ENCODE data around the gene TOMM70.

TOMM70 gene

GRCh38 chr3:100411091-100411982, 10.4 kb upstream of the TOMM70 start:
- no peak for DNase-seq

GRCh38 chr3:100407977-100408532, 7.2 kb upstream of the TOMM70 start:
- no peak for DNase-seq

GRCh38 chr3:100407164-100407563, 6.3 kb upstream of the TOMM70 start:
- DNase-seq: no peak

- DNase-seq: no peak
Measured at GRCh38 chr3:100404250-100404548, 3.3 kb upstream of the TOMM70 start.

- no peak for DNase-seq
Measured at GRCh38 chr3:100403362-100404249, 2.7 kb upstream of the TOMM70 start.

- DNase-seq: no peak
Measured at GRCh38 chr3:100402891-100403290, 2.0 kb upstream of the TOMM70 start.

- DNase-seq: no peak
Measured at GRCh38 chr3:100402256-100402655, 1.4 kb upstream of the TOMM70 start.

GRCh38 chr3:100401674-100402041, 769 bp upstream of the TOMM70 start:
- DNase-seq: peak; percentile 28 to 31

GRCh38 chr3:100400419-100400779, 490 bp downstream of the TOMM70 start:
- peak; percentile 23 to 26 for DNase-seq

- DNase-seq: no peak
Measured at GRCh38 chr3:100399341-100400071, 1.4 kb downstream of the TOMM70 start.

GRCh38 chr3:100396967-100397366, 3.9 kb downstream of the TOMM70 start:
- no peak for DNase-seq

GRCh38 chr3:100395679-100396431, 5.0 kb downstream of the TOMM70 start:
- DNase-seq: no peak

GRCh38 chr3:100389025-100389424, 11.9 kb downstream of the TOMM70 start:
- no peak for DNase-seq

GRCh38 chr3:100386437-100387074, 14.3 kb downstream of the TOMM70 start:
- no peak for DNase-seq

- no peak for DNase-seq
Measured at GRCh38 chr3:100384733-100385525, 16.0 kb downstream of the TOMM70 start.

- no peak for DNase-seq
Measured at GRCh38 chr3:100376301-100376700, 24.6 kb downstream of the TOMM70 start.

GRCh38 chr3:100374521-100374920, 26.4 kb downstream of the TOMM70 start:
- DNase-seq: no peak

- no peak for DNase-seq
Measured at GRCh38 chr3:100370756-100371155, 30.1 kb downstream of the TOMM70 start.

- no peak for DNase-seq
Measured at GRCh38 chr3:100368441-100368840, 32.4 kb downstream of the TOMM70 start.

GRCh38 chr3:100366424-100366823, 34.5 kb downstream of the TOMM70 start:
- DNase-seq: no peak

- DNase-seq: no peak
Measured at GRCh38 chr3:100364421-100364820, 36.5 kb downstream of the TOMM70 start.

Measured in stimulated activated CD4-positive, alpha-beta T cell treated with anti-CD3 and anti-CD28 coated beads, Interleukin-4, amount 100 ng/mL, for 4 hours (primary cell).